ENCODE measurements around the gene KREMEN1. TPM values are rescaled to one million over a fixed set of nuclear protein-coding genes. Genes with fewer than 3 reads are reported as not detected.
"Not testable (repeated sequence)": the region's sequence is repeated elsewhere in the genome, so short reads cannot be mapped to it uniquely, and the experiment has no call there.

Gene KREMEN1
- total and polyA plus RNA-seq, 3 experiments from 2014 or later: 0.16 to 0.28 TPM; not detected in 1

DNA sequence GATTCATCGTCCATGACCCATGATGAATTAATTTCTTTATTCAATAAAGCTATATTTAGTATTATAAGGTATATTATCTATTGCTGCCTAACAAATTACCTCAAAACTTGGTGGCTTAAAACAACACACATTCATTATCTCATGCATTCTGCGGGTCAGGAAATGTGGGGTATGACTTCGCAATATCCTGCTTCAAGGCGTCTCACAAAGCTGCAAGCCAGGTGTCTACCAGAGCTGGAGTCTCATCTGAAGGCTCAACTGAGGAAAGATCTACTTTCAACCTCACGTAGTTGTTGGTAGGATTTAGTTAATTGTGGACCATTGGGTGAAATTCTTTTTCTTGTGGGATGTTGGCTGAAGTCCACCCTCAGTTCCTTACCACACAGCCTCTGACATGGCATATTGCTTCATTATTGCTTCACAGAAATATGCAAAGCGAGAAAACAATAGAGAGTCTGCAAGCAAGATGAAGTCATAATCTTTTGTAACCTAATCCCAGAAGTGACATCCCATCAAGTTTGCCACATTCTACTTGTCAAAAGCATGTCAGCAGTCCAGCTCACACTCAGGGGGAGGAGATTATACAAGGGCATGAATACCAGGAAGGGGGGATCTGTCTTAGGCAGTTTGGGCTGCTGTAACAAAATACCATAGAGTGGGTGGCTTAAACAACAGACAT, 45.1 kb downstream of the KREMEN1 start:
- H3K27me3 ChIP-seq (ENCODE audit: insufficient read depth, low read length, poor library complexity, severe bottlenecking): no peaks in the 10 kb centered on the region
- DNase-seq: no peak
- Mint-ChIP-seq H3K27ac (no peak overlapping the region), H3K27me3 (peaks cover 14 to 60% of the 10 kb centered on the region in 2 donors), H3K36me3 (peaks cover 0 to 4% (median 2%) of the 10 kb centered on the region in 3 donors), H3K4me1 (no peaks in the 10 kb centered on the region), H3K9me3 (peaks cover 0 to 7% (median 3%) of the 10 kb centered on the region in 5 donors), H3K4me3 (no peak overlapping the region)
- no peaks in the 10 kb centered on the region for H3K4me1 ChIP-seq (ENCODE audit: insufficient read depth, low read length)
- ChIA-PET POLR2A (no interaction called here), CTCF (no interaction called here)
- no peak overlapping the region for H3K27ac ChIP-seq (ENCODE audit: low read depth, low read length)
- no peaks in the 10 kb centered on the region for H3K36me3 ChIP-seq (ENCODE audit: insufficient read depth, low read length)
- H3K4me3 ChIP-seq (ENCODE audit: low read length): no peak overlapping the region
- H3K9me3 ChIP-seq (ENCODE audit: low read length): no peaks in the 10 kb centered on the region

DNA sequence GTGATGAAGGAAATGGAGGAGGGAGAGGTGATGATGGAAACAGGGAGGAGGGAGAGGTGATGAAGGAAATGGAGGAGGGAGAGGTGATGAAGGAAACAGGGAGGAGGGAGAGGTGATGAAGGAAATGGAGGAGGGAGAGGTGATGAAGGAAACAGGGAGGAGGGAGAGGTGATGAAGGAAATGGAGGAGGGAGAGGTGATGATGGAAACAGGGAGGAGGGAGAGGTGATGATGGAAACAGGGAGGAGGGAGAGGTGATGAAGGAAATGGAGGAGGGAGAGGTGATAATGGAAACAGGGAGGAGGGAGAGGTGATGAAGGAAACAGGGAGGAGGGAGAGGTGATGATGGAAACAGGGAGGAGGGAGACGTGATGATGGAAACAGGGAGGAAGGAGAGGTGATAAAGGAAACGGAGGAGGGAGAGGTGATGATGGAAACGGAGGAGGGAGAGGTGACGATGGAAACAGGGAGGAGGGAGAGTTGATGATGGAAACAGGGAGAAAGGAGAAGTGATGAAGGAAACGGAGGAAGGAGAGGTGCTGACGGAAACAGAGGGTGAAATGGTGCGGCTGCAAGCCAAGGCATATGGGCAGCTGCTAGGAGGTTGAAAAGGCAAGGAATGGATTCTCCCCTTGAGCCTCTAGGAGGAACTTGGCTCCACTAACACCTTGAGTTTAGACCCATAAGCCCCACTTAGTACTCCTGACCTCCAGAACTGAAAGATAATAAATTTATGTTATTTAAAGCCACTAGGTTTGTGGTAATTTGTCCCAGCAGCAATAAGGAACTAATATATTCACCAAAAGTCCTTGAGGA, 47.5 kb downstream of the KREMEN1 start:
- H3K9me3 ChIP-seq (ENCODE audit: low read length); DNase-seq; H3K4me1 Mint-ChIP-seq; H3K27ac Mint-ChIP-seq; H3K27ac ChIP-seq (ENCODE audit: low read depth, low read length); H3K36me3 Mint-ChIP-seq; H3K4me3 Mint-ChIP-seq; H3K36me3 ChIP-seq (ENCODE audit: insufficient read depth, low read length); H3K4me3 ChIP-seq (ENCODE audit: low read length); CTCF ChIA-PET; H3K4me1 ChIP-seq (ENCODE audit: insufficient read depth, low read length); POLR2A ChIA-PET; H3K27me3 ChIP-seq (ENCODE audit: insufficient read depth, low read length, poor library complexity, severe bottlenecking): not testable (repeated sequence)
- Mint-ChIP-seq H3K27me3 (peaks cover 11 to 43% of the 10 kb centered on the region in 2 donors), H3K9me3 (peaks cover 0 to 10% (median 3%) of the 10 kb centered on the region in 5 donors)

DNA sequence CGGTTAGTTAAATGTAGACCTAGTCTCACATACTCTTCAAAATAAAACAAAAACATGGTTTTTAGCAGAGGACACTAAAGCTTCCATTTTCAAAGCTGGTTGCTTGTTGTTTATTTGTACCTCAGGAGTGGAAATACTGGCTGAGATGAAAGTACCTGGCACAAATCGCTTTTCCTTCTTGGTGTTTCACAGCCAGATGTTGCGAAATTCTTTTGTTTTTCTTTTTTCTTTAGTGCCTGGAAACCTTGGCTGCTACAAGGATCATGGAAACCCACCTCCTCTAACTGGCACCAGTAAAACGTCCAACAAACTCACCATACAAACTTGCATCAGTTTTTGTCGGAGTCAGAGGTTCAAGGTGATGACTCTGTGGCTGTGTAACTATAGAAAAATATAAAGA, 48.3 kb downstream of the KREMEN1 start:
- H3K27me3 Mint-ChIP-seq: peaks cover 11 to 35% of the 10 kb centered on the region in 2 donors
- H3K4me1 ChIP-seq (ENCODE audit: insufficient read depth, low read length): no peaks in the 10 kb centered on the region

DNA sequence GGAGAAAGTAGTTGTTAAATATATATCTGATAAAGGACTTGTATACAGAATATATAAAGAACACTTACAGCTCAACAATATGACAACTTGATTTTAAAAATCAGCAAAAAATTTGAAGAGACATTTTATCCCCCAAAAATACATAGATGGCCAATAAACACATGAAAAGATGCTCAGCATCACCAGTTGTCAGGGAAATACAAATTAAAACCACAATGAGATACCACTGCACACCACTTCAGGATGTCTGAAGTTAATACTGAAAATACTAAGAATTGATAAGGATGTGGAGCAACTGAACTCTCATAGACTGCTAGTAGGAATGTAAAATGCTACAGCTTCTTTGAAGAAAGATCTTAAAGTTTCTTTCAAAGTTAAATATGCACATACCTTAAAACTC, 49.2 kb downstream of the KREMEN1 start:
- no peak for DNase-seq
- no peaks in the 10 kb centered on the region for H3K4me1 Mint-ChIP-seq
- no peak overlapping the region for H3K27ac ChIP-seq (ENCODE audit: low read depth, low read length)
- no peak overlapping the region for H3K4me3 ChIP-seq (ENCODE audit: low read length)
- H3K4me1 ChIP-seq (ENCODE audit: insufficient read depth, low read length): no peaks in the 10 kb centered on the region
- no peak overlapping the region for H3K4me3 Mint-ChIP-seq
- H3K27ac Mint-ChIP-seq: no peak overlapping the region
- POLR2A ChIA-PET: no interaction called here
- peaks cover 0 to 10% (median 3%) of the 10 kb centered on the region in 5 donors for H3K9me3 Mint-ChIP-seq
- CTCF ChIA-PET: no interaction called here
- no peaks in the 10 kb centered on the region for H3K9me3 ChIP-seq (ENCODE audit: low read length)
- no peaks in the 10 kb centered on the region for H3K27me3 ChIP-seq (ENCODE audit: insufficient read depth, low read length, poor library complexity, severe bottlenecking)
- H3K36me3 Mint-ChIP-seq: peaks cover 0 to 4% (median 2%) of the 10 kb centered on the region in 3 donors
- peaks cover 11 to 26% of the 10 kb centered on the region in 2 donors for H3K27me3 Mint-ChIP-seq
- H3K36me3 ChIP-seq (ENCODE audit: insufficient read depth, low read length): no peaks in the 10 kb centered on the region

More for the DNA sequence above, 48.3 kb downstream of the KREMEN1 start:
- H3K4me1 Mint-ChIP-seq: no peaks in the 10 kb centered on the region
- H3K27ac Mint-ChIP-seq: no peak overlapping the region
- Histone ChIP-seq H3K36me3 (ENCODE audit: insufficient read depth, low read length) (no peaks in the 10 kb centered on the region), H3K4me3 (ENCODE audit: low read length) (no peak overlapping the region), H3K9me3 (ENCODE audit: low read length) (no peaks in the 10 kb centered on the region), H3K27ac (ENCODE audit: low read depth, low read length) (no peak overlapping the region), H3K27me3 (ENCODE audit: insufficient read depth, low read length, poor library complexity, severe bottlenecking) (no peaks in the 10 kb centered on the region)
- no peak for DNase-seq
- ChIA-PET POLR2A (no interaction called here), CTCF (no interaction called here)
- H3K36me3 Mint-ChIP-seq: peaks cover 0 to 4% (median 2%) of the 10 kb centered on the region in 3 donors
- H3K4me3 Mint-ChIP-seq: no peak overlapping the region
- H3K9me3 Mint-ChIP-seq: peaks cover 0 to 10% (median 3%) of the 10 kb centered on the region in 5 donors

DNA sequence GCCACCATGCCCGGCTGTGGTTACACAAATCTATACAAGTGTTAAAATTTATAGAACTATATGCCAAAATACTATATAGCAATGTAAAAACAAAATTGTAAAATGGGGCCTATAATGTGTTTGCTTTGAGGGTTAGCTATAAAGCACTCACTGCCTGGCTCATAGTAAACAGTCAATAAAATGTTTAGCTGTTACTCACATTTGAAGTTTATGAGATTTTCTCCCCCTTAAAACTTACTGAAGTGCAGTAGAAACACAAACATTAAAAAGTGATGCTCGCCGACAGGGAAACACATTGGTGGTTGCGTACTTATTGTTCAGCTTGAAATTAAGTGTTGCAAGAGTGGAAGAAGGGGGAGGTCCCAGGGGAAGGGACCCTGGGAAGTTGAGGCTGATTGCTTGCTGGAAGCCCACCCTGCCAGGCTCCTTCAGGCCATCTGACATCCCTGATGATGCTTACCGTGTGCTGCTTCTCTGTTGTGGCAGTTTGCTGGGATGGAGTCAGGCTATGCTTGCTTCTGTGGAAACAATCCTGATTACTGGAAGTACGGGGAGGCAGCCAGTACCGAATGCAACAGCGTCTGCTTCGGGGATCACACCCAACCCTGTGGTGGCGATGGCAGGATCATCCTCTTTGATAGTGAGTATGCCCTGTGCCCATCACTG, 52.1 kb downstream of the KREMEN1 start:
- H3K4me3 ChIP-seq (ENCODE audit: low read length): no peak overlapping the region
- Mint-ChIP-seq H3K27me3 (peaks cover 3 to 4% of the 10 kb centered on the region in 2 donors), H3K27ac (peak overlapping the region in 1 of 8 donors; percentile 29), H3K36me3 (peaks cover 0 to under 1% (median 0%) of the 10 kb centered on the region in 3 donors), H3K4me3 (no peak overlapping the region), H3K4me1 (no peaks in the 10 kb centered on the region), H3K9me3 (peaks cover 0 to 10% (median 0%) of the 10 kb centered on the region in 5 donors)
- H3K27me3 ChIP-seq (ENCODE audit: insufficient read depth, low read length, poor library complexity, severe bottlenecking): no peaks in the 10 kb centered on the region
- H3K27ac ChIP-seq (ENCODE audit: low read depth, low read length): no peak overlapping the region
- no peaks in the 10 kb centered on the region for H3K36me3 ChIP-seq (ENCODE audit: insufficient read depth, low read length)
- H3K4me1 ChIP-seq (ENCODE audit: insufficient read depth, low read length): no peaks in the 10 kb centered on the region
- no peak for DNase-seq
- POLR2A ChIA-PET: no interaction called here
- CTCF ChIA-PET: no interaction called here
- H3K9me3 ChIP-seq (ENCODE audit: low read length): no peaks in the 10 kb centered on the region

DNA sequence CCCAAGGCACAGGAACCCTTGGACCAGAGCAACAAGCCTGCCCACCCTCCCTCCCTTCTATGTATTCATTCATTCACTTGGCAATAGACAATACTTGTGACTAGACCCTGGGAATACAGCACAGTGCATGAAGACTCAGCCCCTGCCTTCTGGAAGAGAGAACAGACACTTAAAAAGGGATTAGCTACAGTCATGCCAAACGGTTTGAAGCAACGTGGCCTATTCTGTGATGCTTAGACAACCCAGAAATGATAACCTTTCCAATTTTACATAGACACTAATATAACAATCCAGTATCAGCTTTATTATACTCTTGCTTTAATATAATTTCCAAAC, 52.6 kb downstream of the KREMEN1 start:
- no peak overlapping the region for H3K27ac ChIP-seq (ENCODE audit: low read depth, low read length)
- no peaks in the 10 kb centered on the region for H3K4me1 Mint-ChIP-seq
- H3K27ac Mint-ChIP-seq: no peak overlapping the region
- peaks cover 2% of the 10 kb centered on the region in 2 donors for H3K27me3 Mint-ChIP-seq
- H3K36me3 Mint-ChIP-seq: no peaks in the 10 kb centered on the region
- DNase-seq: no peak
- H3K4me3 ChIP-seq (ENCODE audit: low read length): no peak overlapping the region
- no peaks in the 10 kb centered on the region for H3K36me3 ChIP-seq (ENCODE audit: insufficient read depth, low read length)
- peaks cover 0 to 9% (median 0%) of the 10 kb centered on the region in 5 donors for H3K9me3 Mint-ChIP-seq
- H3K9me3 ChIP-seq (ENCODE audit: low read length): no peaks in the 10 kb centered on the region
- no peaks in the 10 kb centered on the region for H3K4me1 ChIP-seq (ENCODE audit: insufficient read depth, low read length)
- CTCF ChIA-PET: no interaction called here
- POLR2A ChIA-PET: no interaction called here
- no peak overlapping the region for H3K4me3 Mint-ChIP-seq
- H3K27me3 ChIP-seq (ENCODE audit: insufficient read depth, low read length, poor library complexity, severe bottlenecking): no peaks in the 10 kb centered on the region

DNA sequence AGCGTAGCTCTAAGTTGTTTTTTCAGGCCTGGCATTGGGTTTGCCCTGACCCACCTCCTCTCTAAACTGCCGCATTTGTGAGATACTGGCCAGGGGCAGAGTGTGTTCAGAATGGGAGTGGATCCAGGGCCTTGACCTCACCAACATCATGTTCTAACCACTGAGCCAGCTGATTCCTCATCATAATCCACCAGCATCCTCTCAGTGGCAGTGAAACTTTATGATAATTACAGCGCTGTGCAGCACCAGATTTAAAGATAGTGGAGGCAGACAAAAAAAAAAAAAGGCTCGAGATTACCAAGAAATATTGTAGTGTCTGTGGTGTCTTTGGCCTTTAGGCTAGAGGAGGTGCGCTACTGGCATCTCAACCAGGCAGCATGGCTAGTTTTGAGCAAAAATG, 53.0 kb downstream of the KREMEN1 start:
- Mint-ChIP-seq H3K9me3 (peaks cover 0 to 6% (median 0%) of the 10 kb centered on the region in 5 donors), H3K4me3 (no peak overlapping the region), H3K36me3 (no peaks in the 10 kb centered on the region), H3K27me3 (peaks cover 0 to 1% of the 10 kb centered on the region in 2 donors), H3K4me1 (no peaks in the 10 kb centered on the region), H3K27ac (no peak overlapping the region)
- H3K4me1 ChIP-seq (ENCODE audit: insufficient read depth, low read length): no peaks in the 10 kb centered on the region
- H3K9me3 ChIP-seq (ENCODE audit: low read length): no peaks in the 10 kb centered on the region
- no peak overlapping the region for H3K4me3 ChIP-seq (ENCODE audit: low read length)
- CTCF ChIA-PET: no interaction called here
- no peak overlapping the region for H3K27ac ChIP-seq (ENCODE audit: low read depth, low read length)
- H3K27me3 ChIP-seq (ENCODE audit: insufficient read depth, low read length, poor library complexity, severe bottlenecking): no peaks in the 10 kb centered on the region
- DNase-seq: no peak
- no peaks in the 10 kb centered on the region for H3K36me3 ChIP-seq (ENCODE audit: insufficient read depth, low read length)
- POLR2A ChIA-PET: no interaction called here
